Lower lobe of right lung (tissue), 2 donors: ENCODE data around the gene GRIP2. TPM values are rescaled to one million over a fixed set of nuclear protein-coding genes. Genes with fewer than 3 reads are reported as not detected.

Experiments used
- ATAC-seq, 2 donors: fragments of 200-7000 bp; cut with Tn5 transposase; one replicate each; pipeline ENCODE4 v1.9.1; 2020 to 2022; ENCODE audit warnings: mild to moderate bottlenecking in 2 of 2, moderate library complexity in 2 of 2
- DNase-seq: peaks from one replicate; pipeline ENCODE4 v3.0.0-alpha.2; 2020
- H3K27ac ChIP-seq: fragments of 200-600 bp; one replicate; pipeline ENCODE4 v1.8.0; 2022
- H3K27me3 ChIP-seq: fragments of 200-600 bp; one replicate; pipeline ENCODE4 v1.8.0; 2022; ENCODE audit warnings: low read depth
- H3K36me3 ChIP-seq: fragments of 200-600 bp; one replicate; pipeline ENCODE4 v1.8.0; 2022; ENCODE audit warnings: mild to moderate bottlenecking
- H3K4me1 ChIP-seq: fragments of 200-600 bp; one replicate; pipeline ENCODE4 v1.8.0; 2022
- H3K4me3 ChIP-seq: fragments of 200-600 bp; one replicate; pipeline ENCODE4 v1.8.0; 2022; ENCODE audit warnings: mild to moderate bottlenecking
- H3K9me3 ChIP-seq: fragments of 200-600 bp; one replicate; pipeline ENCODE4 v1.8.0; 2022
- intact Hi-C: fragments of 100-400 bp; cut with DNase I; formaldehyde crosslinking; loops from one replicate; pipeline ENCODE4 v1.11.0; 2022
- total RNA-seq: library from RNA; stranded (reverse); fragmentation: NEBNext Ultra II Directional; extraction: Animal tissue kit (Norgen Biotek cat#: 25700); gene quantifications from one replicate; pipeline ENCODE4 v1.2.1, GENCODE V29; 2021
- TF ChIP-seq, protein P1 (sequence below): fragments of 200-600 bp; IDR thresholded peaks from one replicate; pipeline ENCODE4 v1.8.0; 2022; ENCODE audit warnings: antibody characterized with exemption, mild to moderate bottlenecking
- donor health status: DM: no; HTN: yes; CAD: no; lungs with severe emphysema.

Gene GRIP2
- total RNA-seq, 1 donor from 2014 or later: 1.1 TPM

DNA sequence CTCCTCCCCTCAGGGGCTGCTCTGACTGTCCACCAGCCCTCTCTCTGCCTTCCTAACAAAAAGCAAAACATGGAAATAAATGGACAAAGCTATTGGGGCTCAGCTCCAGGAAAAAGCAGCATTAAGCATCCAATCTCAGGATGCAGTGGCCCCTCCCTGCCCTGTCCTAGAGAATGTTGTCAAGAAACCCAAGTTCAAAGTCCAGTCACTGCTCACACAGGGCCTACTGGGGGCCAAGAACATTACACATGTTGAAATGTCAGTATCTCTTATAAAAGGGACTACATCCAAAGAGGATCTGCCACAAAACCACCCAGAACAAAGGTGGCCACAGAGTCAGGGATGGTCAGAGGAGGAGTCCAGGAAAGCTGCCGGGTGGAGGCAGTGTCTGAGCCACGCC, 7.6 kb upstream of the GRIP2 start:
- Histone ChIP-seq H3K9me3 (no peaks in the 10 kb centered on the region), H3K27ac (no peak overlapping the region), H3K27me3 (peaks cover 17% of the 10 kb centered on the region), H3K4me3 (no peak overlapping the region), H3K36me3 (no peaks in the 10 kb centered on the region), H3K4me1 (no peaks in the 10 kb centered on the region)
- no peak for DNase-seq
- TF ChIP-seq, protein P1, sequence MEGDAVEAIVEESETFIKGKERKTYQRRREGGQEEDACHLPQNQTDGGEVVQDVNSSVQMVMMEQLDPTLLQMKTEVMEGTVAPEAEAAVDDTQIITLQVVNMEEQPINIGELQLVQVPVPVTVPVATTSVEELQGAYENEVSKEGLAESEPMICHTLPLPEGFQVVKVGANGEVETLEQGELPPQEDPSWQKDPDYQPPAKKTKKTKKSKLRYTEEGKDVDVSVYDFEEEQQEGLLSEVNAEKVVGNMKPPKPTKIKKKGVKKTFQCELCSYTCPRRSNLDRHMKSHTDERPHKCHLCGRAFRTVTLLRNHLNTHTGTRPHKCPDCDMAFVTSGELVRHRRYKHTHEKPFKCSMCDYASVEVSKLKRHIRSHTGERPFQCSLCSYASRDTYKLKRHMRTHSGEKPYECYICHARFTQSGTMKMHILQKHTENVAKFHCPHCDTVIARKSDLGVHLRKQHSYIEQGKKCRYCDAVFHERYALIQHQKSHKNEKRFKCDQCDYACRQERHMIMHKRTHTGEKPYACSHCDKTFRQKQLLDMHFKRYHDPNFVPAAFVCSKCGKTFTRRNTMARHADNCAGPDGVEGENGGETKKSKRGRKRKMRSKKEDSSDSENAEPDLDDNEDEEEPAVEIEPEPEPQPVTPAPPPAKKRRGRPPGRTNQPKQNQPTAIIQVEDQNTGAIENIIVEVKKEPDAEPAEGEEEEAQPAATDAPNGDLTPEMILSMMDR: no peak
- ATAC-seq: no peak
- intact Hi-C loops: no loop called here

DNA sequence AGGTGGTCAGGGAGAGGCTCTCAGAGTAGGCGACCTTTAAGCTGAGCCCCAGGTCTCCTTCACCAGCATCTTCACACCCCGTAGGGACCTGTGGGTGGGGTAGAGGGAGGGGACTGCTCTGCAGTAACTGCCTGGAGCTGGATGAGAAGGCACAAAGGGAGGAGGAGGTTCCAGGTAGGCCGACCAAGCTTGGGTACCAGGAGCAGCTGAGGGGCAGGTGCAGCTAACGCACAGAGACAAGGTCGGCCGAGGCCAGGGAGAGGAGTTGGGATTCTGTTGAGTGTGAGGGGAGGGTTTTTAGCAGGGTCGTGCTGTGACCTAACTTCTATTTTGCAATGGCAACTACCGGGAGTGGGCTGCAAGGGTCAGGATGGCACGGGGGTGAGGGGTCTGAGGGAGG, 5.9 kb upstream of the GRIP2 start:
- Histone ChIP-seq H3K36me3 (no peaks in the 10 kb centered on the region), H3K27me3 (peaks cover 10% of the 10 kb centered on the region), H3K4me1 (no peaks in the 10 kb centered on the region), H3K9me3 (no peaks in the 10 kb centered on the region), H3K27ac (no peak overlapping the region), H3K4me3 (no peak overlapping the region)
- ATAC-seq (no peak), DNase-seq (no peak)
- intact Hi-C loops: no loop called here
- TF ChIP-seq, protein P1: no peak

GRCh38 chr3:14545251-14545635, 5.1 kb upstream of the GRIP2 start:
- intact Hi-C loops: no loop called here
- TF ChIP-seq, protein P1: no peak
- ATAC-seq (no peak), DNase-seq (no peak)
- Histone ChIP-seq H3K27ac (no peak overlapping the region), H3K4me3 (no peak overlapping the region), H3K9me3 (no peaks in the 10 kb centered on the region), H3K4me1 (no peaks in the 10 kb centered on the region), H3K27me3 (peaks cover 5% of the 10 kb centered on the region), H3K36me3 (no peaks in the 10 kb centered on the region)

GRCh38 chr3:14544282-14545250, 4.4 kb upstream of the GRIP2 start:
- Histone ChIP-seq H3K4me3 (no peak overlapping the region), H3K27me3 (peaks cover 5% of the 10 kb centered on the region), H3K27ac (no peak overlapping the region), H3K9me3 (no peaks in the 10 kb centered on the region), H3K4me1 (no peaks in the 10 kb centered on the region), H3K36me3 (no peaks in the 10 kb centered on the region)
- ATAC-seq (no peak), DNase-seq (no peak)
- intact Hi-C loops: no loop called here
- TF ChIP-seq, protein P1: no peak

DNA sequence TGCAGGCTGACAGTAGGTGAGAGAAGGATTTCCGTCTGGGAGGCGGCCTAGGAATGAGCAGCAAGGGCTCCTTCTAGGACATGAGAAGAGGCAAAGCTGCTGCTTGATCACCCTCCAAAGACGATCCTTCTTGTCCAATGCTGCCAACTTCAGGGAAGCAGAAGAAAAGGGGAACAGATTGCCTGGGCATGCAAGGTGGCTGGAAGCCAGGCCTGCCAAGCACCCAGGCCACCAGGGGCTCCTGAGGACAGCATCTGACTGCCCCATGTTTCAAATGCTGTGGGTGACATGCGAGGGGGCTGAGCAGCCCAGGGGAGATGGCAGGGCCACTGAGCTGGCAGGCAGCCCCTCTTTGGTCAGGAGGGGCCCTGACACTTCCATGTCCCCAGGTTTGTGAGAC, 3.3 kb upstream of the GRIP2 start:
- Histone ChIP-seq H3K36me3 (no peaks in the 10 kb centered on the region), H3K4me3 (no peak overlapping the region), H3K27me3 (peaks cover under 1% of the 10 kb centered on the region), H3K27ac (no peak overlapping the region), H3K4me1 (no peaks in the 10 kb centered on the region), H3K9me3 (no peaks in the 10 kb centered on the region)
- ATAC-seq: no peak
- TF ChIP-seq, protein P1: no peak
- intact Hi-C loops: no loop called here
- DNase-seq: no peak
